Prostate gland (tissue), 2 donors: Measurements from ENCODE around the gene PCNT.

Source experiments
- CTCF ChIP-seq, 4 experiments: fragments of 200-600 bp in 2 of 4; fragments of 450-650 bp in 2 of 4; sonication (generic) in 2 of 4; IDR thresholded peaks; 1 replicate in 3 of 4; 2 replicates in 1 of 4; pipeline ENCODE4 v1.5.1; 2016 to 2019; ENCODE audit warnings: antibody characterized with exemption in 4 of 4, mild to moderate bottlenecking in 2 of 4, moderate library complexity in 2 of 4
- POLR2A ChIP-seq: fragments of 450-650 bp; IDR thresholded peaks from one replicate; pipeline ENCODE4 v1.6.1; 2016; ENCODE audit warnings: antibody characterized with exemption, mild to moderate bottlenecking
- POLR2AphosphoS5 ChIP-seq: sonication (generic); formaldehyde crosslinking; IDR thresholded peaks from one replicate; pipeline ENCODE4 v1.6.1; 2017; ENCODE audit warnings: antibody characterized with exemption

- no peak for TF ChIP-seq CTCF (IDR thresholded peaks at IDR 0.05)
- TF ChIP-seq POLR2A = no peak
- TF ChIP-seq POLR2AphosphoS5 = no peak
Observed at GRCh38 chr21:46366966-46367365, 43.0 kb downstream of the PCNT start.
